HCT116 (cell line): ENCODE results near the gene LONRF3. TPM values are rescaled to one million over a fixed set of nuclear protein-coding genes. Genes with fewer than 3 reads are reported as not detected.

Experiments used
- ATAC-seq: fragments of 200-7000 bp; cut with Tn5 transposase; 2 replicates; pipeline ENCODE4 v1.9.1; 2020; ENCODE audit warnings: mild to moderate bottlenecking, moderate library complexity
- BruUV-seq: library from RNA; stranded (reverse); fragments of 400-500 nt; replicated peaks from 2 replicates; lab custom pipeline; 2021; lab: Mats Ljungman, UMichigan
- CTCF ChIA-PET: fragments of 300-600 bp; sonication (Branson Sonifier 250); formaldehyde crosslinking; loops from one replicate; lab custom pipeline; 2021; ENCODE audit warnings: antibody characterized with exemption; lab: Charles Lee
- POLR2A ChIA-PET: fragments of 300-600, 350-600 bp; sonication (Branson Sonifier 250); formaldehyde crosslinking; loops from one replicate; lab custom pipeline; 2021; ENCODE audit warnings: antibody characterized with exemption; lab: Charles Lee
- RAD21 ChIA-PET, 2 experiments: fragments of 300-600 bp; sonication (Branson Sonifier 250); formaldehyde crosslinking; loops; one replicate each; lab custom pipeline; 2023; ENCODE audit warnings: low total read pairs in 2 of 2; ENCODE audit not compliant: uncharacterized antibody in 2 of 2, unreplicated experiment in 2 of 2, low non-redundant PET in 1 of 2; lab: Charles Lee
- DNase-seq: peaks from one replicate; pipeline ENCODE4 v3.0.0-alpha.2; 2010; ENCODE audit warnings: low read depth, low spot score
- H2AFZ ChIP-seq: fragments of 200-600 bp; shearing (Covaris generic), sonication (generic); 2 replicates; pipeline ENCODE4 v1.6.1; 2017; ENCODE audit warnings: low read depth, mixed run types, mixed read lengths, antibody characterized with exemption, low read length; ENCODE audit not compliant: poor library complexity, severe bottlenecking
- H3K27ac ChIP-seq: 2 replicates; pipeline ENCODE4 v1.5.1; 2012; ENCODE audit warnings: low read depth, low read length
- H3K27me3 ChIP-seq: fragments of 200-600 bp; sonication (generic); 2 replicates; pipeline ENCODE4 v1.6.1; 2016; ENCODE audit warnings: mixed run types, low read length, mixed read lengths; ENCODE audit not compliant: insufficient read depth
- H3K36me3 ChIP-seq, 2 experiments: fragments of 200-500 bp in 1 of 2; fragments of 200-600 bp in 1 of 2; sonication (Bioruptor generic) in 1 of 2; sonication (generic) in 1 of 2; 2 replicates each; pipeline versions ENCODE4 v1.5.1 to v1.6.1; 2014 to 2016; ENCODE audit warnings: low read length in 2 of 2, inconsistent platforms in 1 of 2, mixed read lengths in 1 of 2, mixed run types in 1 of 2; ENCODE audit not compliant: insufficient read depth in 2 of 2, control insufficient read depth in 1 of 2
- H3K4me1 ChIP-seq, 2 experiments: fragments of 200-600 bp in 1 of 2; sonication (generic) in 1 of 2; 2 replicates each; pipeline versions ENCODE4 v1.5.1 to v1.6.1; 2012 to 2017; ENCODE audit warnings: low read length in 2 of 2, inconsistent platforms in 1 of 2, mild to moderate bottlenecking in 1 of 2, mixed read lengths in 1 of 2, mixed run types in 1 of 2, moderate library complexity in 1 of 2; ENCODE audit not compliant: insufficient read depth in 2 of 2, control insufficient read depth in 1 of 2
- H3K4me2 ChIP-seq: fragments of 200-600 bp; sonication (generic); 2 replicates; pipeline ENCODE4 v1.6.1; 2017; ENCODE audit warnings: mixed run types, low read length, mixed read lengths
- H3K4me3 ChIP-seq, 2 experiments: fragments of 200-600 bp in 1 of 2; sonication (generic) in 1 of 2; replicated peaks in 1 of 2; 2 replicates each; pipeline ENCODE4 v1.5.1; 2011 to 2016; ENCODE audit warnings: low read length in 2 of 2, control low read depth in 1 of 2, low read depth in 1 of 2, mild to moderate bottlenecking in 1 of 2, mixed read lengths in 1 of 2, mixed run types in 1 of 2
- H3K79me2 ChIP-seq: fragments of 200-600 bp; sonication (generic); 2 replicates; pipeline ENCODE4 v1.6.1; 2017; ENCODE audit warnings: mild to moderate bottlenecking, mixed run types, low read length, moderate library complexity, mixed read lengths; ENCODE audit not compliant: insufficient read depth
- H3K9ac ChIP-seq: fragments of 200-600 bp; sonication (generic); 2 replicates; pipeline ENCODE4 v1.6.1; 2016; ENCODE audit warnings: low read length, mixed read lengths
- H3K9me2 ChIP-seq: fragments of 200-600 bp; sonication (generic), shearing (Covaris generic); 2 replicates; pipeline ENCODE4 v1.6.1; 2017; ENCODE audit warnings: mixed run types, mild to moderate bottlenecking, moderate library complexity; ENCODE audit not compliant: insufficient read depth
- H3K9me3 ChIP-seq, 2 experiments: fragments of 200-500 bp in 1 of 2; fragments of 200-600 bp in 1 of 2; sonication (Bioruptor generic) in 1 of 2; sonication (generic) in 1 of 2; 2 replicates each; pipeline ENCODE4 v1.6.1; 2014 to 2017; ENCODE audit warnings: low read length in 2 of 2, mixed read lengths in 2 of 2, inconsistent platforms in 1 of 2, low read depth in 1 of 2, mild to moderate bottlenecking in 1 of 2, mixed run types in 1 of 2, moderate library complexity in 1 of 2; ENCODE audit not compliant: control insufficient read depth in 1 of 2, insufficient read depth in 1 of 2
- H4K20me1 ChIP-seq: fragments of 200-600 bp; sonication (generic), shearing (Covaris generic); 2 replicates; pipeline ENCODE4 v1.6.1; 2017; ENCODE audit warnings: mixed run types, mild to moderate bottlenecking, moderate library complexity; ENCODE audit not compliant: insufficient read depth
- CBX3 ChIP-seq: IDR thresholded peaks from 2 replicates; pipeline ENCODE4 v1.6.1; 2012; ENCODE audit warnings: low read depth
- CEBPB ChIP-seq: IDR thresholded peaks from 2 replicates; pipeline ENCODE4 v1.6.1; 2012; ENCODE audit warnings: low read depth
- EGR1 ChIP-seq: IDR thresholded peaks from 2 replicates; pipeline ENCODE4 v1.6.1; 2012; ENCODE audit warnings: low read depth
- ELF1 ChIP-seq: IDR thresholded peaks from 2 replicates; pipeline ENCODE4 v1.6.1; 2012; ENCODE audit warnings: low read depth, borderline replicate concordance
- EZH2 ChIP-seq: fragments of 200-600 bp; sonication (generic); IDR thresholded peaks from 2 replicates; pipeline ENCODE4 v1.6.1; 2017; ENCODE audit warnings: antibody characterized with exemption, mixed run types
- FOSL1 ChIP-seq: IDR thresholded peaks from 2 replicates; pipeline ENCODE4 v1.6.1; 2012; ENCODE audit warnings: low read depth
- JUND ChIP-seq: IDR thresholded peaks from 2 replicates; pipeline ENCODE4 v1.6.1; 2012
- POLR2A ChIP-seq: IDR thresholded peaks from 2 replicates; pipeline ENCODE4 v1.7.0; 2011; ENCODE audit warnings: borderline replicate concordance; ENCODE audit not compliant: insufficient read depth, insufficient read length; ENCODE audit errors: extremely low read depth
- POLR2AphosphoS5 ChIP-seq: IDR thresholded peaks from 2 replicates; pipeline ENCODE4 v1.6.1; 2011; ENCODE audit warnings: mild to moderate bottlenecking, low read depth, low read length, moderate library complexity
- SIN3A ChIP-seq: IDR thresholded peaks from 2 replicates; pipeline ENCODE4 v1.6.1; 2012; ENCODE audit warnings: low read depth
- SP1 ChIP-seq: IDR thresholded peaks from 2 replicates; pipeline ENCODE4 v1.6.1; 2012; ENCODE audit warnings: low read depth
- TCF7L2 ChIP-seq: IDR thresholded peaks from 2 replicates; pipeline ENCODE4 v1.7.0; 2011; ENCODE audit warnings: borderline replicate concordance, inconsistent platforms; ENCODE audit not compliant: insufficient read depth, insufficient read length; ENCODE audit errors: extremely low read depth
- intact Hi-C: fragments of 100-400 bp; cut with micrococcal nuclease; formaldehyde crosslinking; loops from 2 replicates; pipeline ENCODE4 v1.10.0; 2022
- total RNA-seq: library from RNA; stranded (reverse); gene quantifications from one replicate; pipeline ENCODE4 v1.2.1, GENCODE V29; 2021; ENCODE audit not compliant: unreplicated experiment
- TF ChIP-seq, protein P1 (sequence below): IDR thresholded peaks from 2 replicates; pipeline ENCODE4 v1.6.1; 2012
- TF ChIP-seq, protein P2 (sequence below): IDR thresholded peaks from 2 replicates; pipeline ENCODE4 v1.6.1; 2012; ENCODE audit warnings: low read depth

Gene LONRF3
- total RNA-seq, 1 experiment from 2014 or later = 3.1 TPM

DNA sequence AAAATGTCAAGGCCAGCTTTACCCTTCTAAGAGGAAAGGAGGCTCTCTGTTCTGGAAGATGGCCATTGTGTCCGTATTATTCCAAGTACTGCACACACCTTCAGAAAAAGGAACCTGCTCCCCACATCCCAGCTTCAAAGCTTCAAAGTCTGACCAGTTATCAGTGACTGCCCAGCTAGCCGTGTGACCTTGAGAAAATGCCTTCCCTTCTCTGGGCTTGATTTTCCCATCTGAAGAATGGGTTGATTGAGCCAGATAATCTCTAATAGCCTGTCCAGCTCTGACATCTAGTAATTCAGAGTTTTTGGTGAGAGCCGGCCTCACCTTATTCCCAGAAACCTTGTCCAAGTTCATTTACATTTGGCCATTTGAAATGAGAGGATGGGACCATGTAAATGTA lies 3.0 kb downstream of the LONRF3 start:
- intact Hi-C loops = no loop called here
- H3K27ac ChIP-seq = no peak overlapping the region
- RAD21 ChIA-PET = no interaction called here
- TF ChIP-seq JUND = no peak
- no peak for TF ChIP-seq SP1
- no peak for TF ChIP-seq CBX3
- no peak for TF ChIP-seq CEBPB
- TF ChIP-seq POLR2AphosphoS5 = no peak
- no peak for TF ChIP-seq TCF7L2
- no peak for TF ChIP-seq POLR2A
- TF ChIP-seq, protein P1, sequence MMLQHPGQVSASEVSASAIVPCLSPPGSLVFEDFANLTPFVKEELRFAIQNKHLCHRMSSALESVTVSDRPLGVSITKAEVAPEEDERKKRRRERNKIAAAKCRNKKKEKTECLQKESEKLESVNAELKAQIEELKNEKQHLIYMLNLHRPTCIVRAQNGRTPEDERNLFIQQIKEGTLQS = no peak
- no peak for TF ChIP-seq FOSL1
- TF ChIP-seq, all 23 proteins: peak for 0
- DNase-seq = no peak
- ChIA-PET POLR2A (no interaction called here), CTCF (interaction anchor here (0.7 kb wide), 1 partner anchor 89 kb away, joined by 3 read pairs; no protein-coding TSS in a partner anchor)
- no peak overlapping the region for H3K9ac ChIP-seq
- H4K20me1 ChIP-seq = no peaks in the 10 kb centered on the region
- no peak overlapping the region for H3K4me2 ChIP-seq
- H3K9me2 ChIP-seq = no peaks in the 10 kb centered on the region
- H2AFZ ChIP-seq = no peak overlapping the region
- no peak overlapping the region for H3K4me3 ChIP-seq
- no peaks in the 10 kb centered on the region for H3K27me3 ChIP-seq
- H3K9me3 ChIP-seq = no peaks in the 10 kb centered on the region
- ATAC-seq = no peak
- no peaks in the 10 kb centered on the region for H3K79me2 ChIP-seq
- H3K36me3 ChIP-seq = no peaks in the 10 kb centered on the region
- H3K4me1 ChIP-seq = peaks cover 11 to 32% of the 10 kb centered on the region in 2 experiments; a peak in 3 of 4 replicates
- no TSS peak for BruUV-seq

DNA sequence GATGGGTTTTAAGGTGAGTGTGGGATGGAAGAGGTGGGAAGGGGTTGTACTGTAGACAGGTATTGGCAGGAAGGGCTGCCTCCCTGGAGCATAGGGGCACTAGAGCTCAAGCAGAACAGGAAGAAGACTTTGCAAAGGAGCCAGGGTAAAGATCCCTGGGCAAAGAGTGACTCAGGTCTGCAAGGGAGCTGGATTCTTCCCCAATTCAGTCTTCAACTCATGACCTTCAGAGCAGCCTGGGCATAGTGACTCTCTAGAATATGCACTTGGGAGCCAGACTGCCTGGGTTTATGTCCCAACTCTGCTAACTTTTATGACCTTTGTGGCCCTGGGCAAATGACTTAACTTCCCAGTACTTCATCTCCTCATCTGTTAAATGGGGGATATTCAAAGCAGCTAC lies 4.0 kb downstream of the LONRF3 start:
- H3K4me2 ChIP-seq = no peak overlapping the region
- ChIA-PET RAD21 (no interaction called here), CTCF (no interaction called here)
- no TSS peak for BruUV-seq
- intact Hi-C loops = no loop called here
- no peak overlapping the region for H2AFZ ChIP-seq
- no peak for TF ChIP-seq POLR2A
- TF ChIP-seq SIN3A = no peak
- TF ChIP-seq JUND = no peak
- no peak for TF ChIP-seq FOSL1
- TF ChIP-seq ELF1 = no peak
- TF ChIP-seq, protein P2, sequence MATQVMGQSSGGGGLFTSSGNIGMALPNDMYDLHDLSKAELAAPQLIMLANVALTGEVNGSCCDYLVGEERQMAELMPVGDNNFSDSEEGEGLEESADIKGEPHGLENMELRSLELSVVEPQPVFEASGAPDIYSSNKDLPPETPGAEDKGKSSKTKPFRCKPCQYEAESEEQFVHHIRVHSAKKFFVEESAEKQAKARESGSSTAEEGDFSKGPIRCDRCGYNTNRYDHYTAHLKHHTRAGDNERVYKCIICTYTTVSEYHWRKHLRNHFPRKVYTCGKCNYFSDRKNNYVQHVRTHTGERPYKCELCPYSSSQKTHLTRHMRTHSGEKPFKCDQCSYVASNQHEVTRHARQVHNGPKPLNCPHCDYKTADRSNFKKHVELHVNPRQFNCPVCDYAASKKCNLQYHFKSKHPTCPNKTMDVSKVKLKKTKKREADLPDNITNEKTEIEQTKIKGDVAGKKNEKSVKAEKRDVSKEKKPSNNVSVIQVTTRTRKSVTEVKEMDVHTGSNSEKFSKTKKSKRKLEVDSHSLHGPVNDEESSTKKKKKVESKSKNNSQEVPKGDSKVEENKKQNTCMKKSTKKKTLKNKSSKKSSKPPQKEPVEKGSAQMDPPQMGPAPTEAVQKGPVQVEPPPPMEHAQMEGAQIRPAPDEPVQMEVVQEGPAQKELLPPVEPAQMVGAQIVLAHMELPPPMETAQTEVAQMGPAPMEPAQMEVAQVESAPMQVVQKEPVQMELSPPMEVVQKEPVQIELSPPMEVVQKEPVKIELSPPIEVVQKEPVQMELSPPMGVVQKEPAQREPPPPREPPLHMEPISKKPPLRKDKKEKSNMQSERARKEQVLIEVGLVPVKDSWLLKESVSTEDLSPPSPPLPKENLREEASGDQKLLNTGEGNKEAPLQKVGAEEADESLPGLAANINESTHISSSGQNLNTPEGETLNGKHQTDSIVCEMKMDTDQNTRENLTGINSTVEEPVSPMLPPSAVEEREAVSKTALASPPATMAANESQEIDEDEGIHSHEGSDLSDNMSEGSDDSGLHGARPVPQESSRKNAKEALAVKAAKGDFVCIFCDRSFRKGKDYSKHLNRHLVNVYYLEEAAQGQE = no peak
- no peak for TF ChIP-seq EZH2
- TF ChIP-seq EGR1 = no peak
- TF ChIP-seq TCF7L2 = no peak
- TF ChIP-seq, protein P1 = no peak
- TF ChIP-seq, all 23 proteins: peak for 0
- no peak overlapping the region for H3K4me3 ChIP-seq
- no peak for ATAC-seq
- H3K4me1 ChIP-seq = peaks cover 11 to 32% of the 10 kb centered on the region in 2 experiments; a peak in 3 of 4 replicates
- H4K20me1 ChIP-seq = no peaks in the 10 kb centered on the region
- no peak overlapping the region for H3K27ac ChIP-seq
- H3K9ac ChIP-seq = no peak overlapping the region
- no peaks in the 10 kb centered on the region for H3K9me3 ChIP-seq
- POLR2A ChIA-PET = no interaction called here
- no peaks in the 10 kb centered on the region for H3K27me3 ChIP-seq
- no peak for DNase-seq
- no peaks in the 10 kb centered on the region for H3K36me3 ChIP-seq
- H3K9me2 ChIP-seq = no peaks in the 10 kb centered on the region
- H3K79me2 ChIP-seq = no peaks in the 10 kb centered on the region
